Vagina (tissue), 2 donors: Measurements from ENCODE around the gene CKLF.

Experiments
- POLR2A ChIP-seq, 2 donors: fragments of 450-650 bp; IDR thresholded peaks; one replicate each; pipeline ENCODE4 v1.6.1; 2017; ENCODE audit warnings: antibody characterized with exemption in 2 of 2, mild to moderate bottlenecking in 2 of 2, moderate library complexity in 2 of 2
- POLR2AphosphoS5 ChIP-seq, 2 donors: sonication (generic); formaldehyde crosslinking; IDR thresholded peaks; one replicate each; pipeline ENCODE4 v1.9.0; 2017; ENCODE audit warnings: antibody characterized with exemption in 2 of 2, mild to moderate bottlenecking in 2 of 2, low read depth in 1 of 2; ENCODE audit not compliant: insufficient read depth in 1 of 2
- TF ChIP-seq, protein P1 (sequence below), 3 experiments: fragments of 450-650 bp in 2 of 3; fragments of 200-600 bp in 1 of 3; sonication (generic) in 1 of 3; IDR thresholded peaks; one replicate each; pipeline ENCODE4 v1.5.1; 2017 to 2019; ENCODE audit warnings: antibody characterized with exemption in 3 of 3, mild to moderate bottlenecking in 2 of 3, moderate library complexity in 2 of 3

DNA sequence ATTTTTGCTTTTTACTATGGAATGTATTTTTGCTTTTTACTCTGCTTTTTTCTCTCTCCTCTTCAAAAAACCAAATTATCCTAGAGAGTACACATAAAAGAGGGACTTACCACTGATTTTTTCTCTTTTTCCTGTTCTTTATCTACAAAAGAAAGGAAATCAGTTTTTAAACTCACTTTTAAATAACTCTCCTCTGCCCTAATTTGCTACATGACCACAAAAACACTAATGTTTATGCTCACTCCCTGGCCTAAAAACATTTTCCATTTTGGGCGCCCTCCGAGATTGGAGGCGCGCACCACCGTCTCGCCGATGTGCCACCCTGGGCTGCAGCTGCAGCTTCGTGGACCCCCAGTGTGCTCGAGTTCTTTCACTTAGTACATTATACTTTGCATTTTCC is 3.5 kb upstream of the CKLF start:
- TF ChIP-seq, protein P1, sequence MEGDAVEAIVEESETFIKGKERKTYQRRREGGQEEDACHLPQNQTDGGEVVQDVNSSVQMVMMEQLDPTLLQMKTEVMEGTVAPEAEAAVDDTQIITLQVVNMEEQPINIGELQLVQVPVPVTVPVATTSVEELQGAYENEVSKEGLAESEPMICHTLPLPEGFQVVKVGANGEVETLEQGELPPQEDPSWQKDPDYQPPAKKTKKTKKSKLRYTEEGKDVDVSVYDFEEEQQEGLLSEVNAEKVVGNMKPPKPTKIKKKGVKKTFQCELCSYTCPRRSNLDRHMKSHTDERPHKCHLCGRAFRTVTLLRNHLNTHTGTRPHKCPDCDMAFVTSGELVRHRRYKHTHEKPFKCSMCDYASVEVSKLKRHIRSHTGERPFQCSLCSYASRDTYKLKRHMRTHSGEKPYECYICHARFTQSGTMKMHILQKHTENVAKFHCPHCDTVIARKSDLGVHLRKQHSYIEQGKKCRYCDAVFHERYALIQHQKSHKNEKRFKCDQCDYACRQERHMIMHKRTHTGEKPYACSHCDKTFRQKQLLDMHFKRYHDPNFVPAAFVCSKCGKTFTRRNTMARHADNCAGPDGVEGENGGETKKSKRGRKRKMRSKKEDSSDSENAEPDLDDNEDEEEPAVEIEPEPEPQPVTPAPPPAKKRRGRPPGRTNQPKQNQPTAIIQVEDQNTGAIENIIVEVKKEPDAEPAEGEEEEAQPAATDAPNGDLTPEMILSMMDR (IDR thresholded peaks at IDR 0.05) = no peak
- no peak for TF ChIP-seq POLR2AphosphoS5 (IDR thresholded peaks at IDR 0.05; ENCODE audit: insufficient read depth in 1 of 2, low read depth in 1 of 2)
- no peak for TF ChIP-seq POLR2A (IDR thresholded peaks at IDR 0.05)
